ENCODE measurements around the gene MIER1.

- TF ChIP-seq CTCF (IDR thresholded peaks at IDR 0.05; ENCODE audit: low read depth, low read length, poor library complexity, severe bottlenecking) = no peak
- no peak for TF ChIP-seq EZH2phosphoT487 (IDR thresholded peaks at IDR 0.05; ENCODE audit: borderline replicate concordance, low read length)
Observed at GRCh38 chr1:66889030-66889429, 35.8 kb upstream of the MIER1 start.

Data from DOHH2 (cell line).